ENCODE results near the gene TSPAN11.

DNA sequence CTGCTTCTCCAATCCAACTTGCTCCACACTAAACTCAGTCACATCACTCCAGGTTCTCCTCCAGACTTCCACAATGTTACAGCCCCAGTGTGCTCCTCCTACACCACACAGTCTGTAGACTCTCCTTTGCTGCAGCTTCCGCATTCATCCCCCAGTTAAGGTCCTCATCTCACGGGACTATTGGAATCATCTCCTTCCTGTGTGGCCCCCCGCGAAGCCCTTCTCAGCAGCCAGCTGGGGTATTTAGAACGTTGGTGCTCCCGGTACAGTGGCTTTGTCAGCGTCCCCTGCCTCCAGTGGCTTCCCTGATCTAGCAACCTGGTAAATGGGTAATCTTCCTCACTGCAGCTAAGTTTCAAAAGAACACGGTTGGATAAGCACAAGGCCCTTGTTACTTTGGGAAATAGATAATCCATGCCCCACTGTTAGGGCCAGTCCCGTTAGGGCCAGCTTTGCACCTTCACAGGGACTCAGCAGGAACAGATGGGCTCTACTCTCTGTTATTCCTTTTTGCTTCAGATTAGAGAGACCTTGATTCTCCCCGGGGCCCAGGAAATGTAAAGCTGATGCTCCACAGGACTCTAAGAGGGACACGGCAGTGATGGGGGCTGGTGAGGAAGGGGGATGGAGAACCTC is 823 bp upstream of the TSPAN11 start:
- TF ChIP-seq POLR2AphosphoS5 (IDR thresholded peaks at IDR 0.05; ENCODE audit: low read depth, low read length), result no peak
- TF ChIP-seq POLR2A (IDR thresholded peaks at IDR 0.05; ENCODE audit: low read depth, low read length), result no peak
- no peak for TF ChIP-seq TAF1 (IDR thresholded peaks at IDR 0.05; ENCODE audit: borderline replicate concordance, low read depth, low read length)
